HG03457 (cell line): Measurements from ENCODE around the gene DLX5.

ENCODE experiments used
- ATAC-seq: cut with Tn5 transposase; IDR thresholded peaks from one replicate; pipeline ENCODE4 v1.9.1; 2021; ENCODE audit warnings: moderate number of reproducible peaks; ENCODE audit not compliant: unreplicated experiment

Gene DLX5

DNA sequence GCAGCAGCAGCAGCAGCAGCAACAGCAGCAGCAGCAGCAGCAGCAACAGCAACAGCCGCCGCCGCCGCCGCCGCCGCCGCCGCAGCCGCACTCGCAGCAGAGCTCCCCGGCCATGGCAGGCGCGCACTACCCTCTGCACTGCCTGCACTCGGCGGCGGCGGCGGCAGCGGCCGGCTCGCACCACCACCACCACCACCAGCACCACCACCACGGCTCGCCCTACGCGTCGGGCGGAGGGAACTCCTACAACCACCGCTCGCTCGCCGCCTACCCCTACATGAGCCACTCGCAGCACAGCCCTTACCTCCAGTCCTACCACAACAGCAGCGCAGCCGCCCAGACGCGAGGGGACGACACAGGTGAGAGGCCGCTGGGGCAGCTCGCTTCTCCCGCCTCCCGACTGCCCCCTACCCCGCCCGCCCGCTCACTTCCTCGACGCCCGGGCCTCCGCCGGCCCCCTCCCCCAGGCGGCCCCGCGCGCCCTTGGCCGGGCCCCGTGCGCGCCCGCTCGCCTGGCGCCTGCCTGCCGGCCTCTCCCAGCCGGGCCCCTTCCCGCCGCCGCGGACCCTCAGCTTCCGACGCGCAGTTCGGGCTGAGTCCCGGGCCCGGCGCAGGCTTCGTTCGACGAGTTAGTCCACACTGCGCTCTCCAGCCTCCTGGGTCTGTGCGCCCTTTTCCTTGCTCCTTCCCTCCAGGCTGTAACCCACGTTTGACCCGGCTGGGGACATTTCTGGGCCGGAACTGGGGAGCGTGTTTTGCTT, 18.4 kb downstream of the DLX5 start:
- no peak for ATAC-seq

- ATAC-seq: no peak
Observed at GRCh38 chr7:97005183-97006054, 19.2 kb downstream of the DLX5 start, which contains the start of gene DLX6. Gene DLX6, plus strand, starts transcription at chr7:97005553. Its CDS starts 425 bp downstream, at chr7:97005978.

DNA sequence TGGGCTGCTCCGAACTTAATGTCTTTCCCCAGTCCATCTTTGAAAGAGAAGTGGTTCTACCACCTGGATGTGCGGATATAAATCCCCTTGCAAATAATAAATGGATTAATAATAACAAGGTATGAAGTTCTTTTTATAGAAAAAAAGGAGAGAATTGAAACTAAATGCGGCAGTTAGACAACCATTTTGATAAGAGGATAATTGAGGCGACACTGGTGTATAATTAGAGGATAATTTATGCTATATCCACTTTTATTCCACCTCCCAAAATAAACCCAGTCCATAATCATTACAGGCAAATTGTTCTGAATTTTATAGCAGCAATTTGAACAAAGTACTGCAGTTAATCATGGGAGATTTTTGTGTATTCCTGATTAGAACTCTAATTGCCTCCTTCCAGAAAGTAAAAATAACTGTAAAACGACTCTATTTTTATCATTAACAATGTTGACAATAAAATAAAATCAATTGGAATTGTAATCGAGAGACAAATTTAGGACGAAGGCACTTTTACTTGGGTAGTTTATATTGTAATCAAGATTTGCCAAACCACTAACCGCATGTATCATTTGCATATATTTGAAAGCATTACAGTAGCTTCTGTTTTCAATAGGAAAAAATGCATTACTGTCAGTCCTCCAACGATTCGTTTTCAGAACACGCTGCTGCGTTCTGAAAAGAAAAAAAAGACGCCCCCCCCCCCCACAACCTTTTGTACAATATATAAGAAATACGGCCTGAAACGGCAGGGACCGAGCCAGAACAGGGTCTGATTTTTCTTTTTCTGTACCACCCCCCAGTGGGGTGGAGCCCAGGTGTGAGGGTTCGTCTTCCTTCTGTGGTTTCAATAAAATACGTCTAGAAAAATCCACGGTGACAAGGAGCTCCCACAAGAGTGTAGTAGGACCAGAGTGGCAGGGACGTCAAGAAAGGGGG, 20.1 kb downstream of the DLX5 start:
- no peak for ATAC-seq

DNA sequence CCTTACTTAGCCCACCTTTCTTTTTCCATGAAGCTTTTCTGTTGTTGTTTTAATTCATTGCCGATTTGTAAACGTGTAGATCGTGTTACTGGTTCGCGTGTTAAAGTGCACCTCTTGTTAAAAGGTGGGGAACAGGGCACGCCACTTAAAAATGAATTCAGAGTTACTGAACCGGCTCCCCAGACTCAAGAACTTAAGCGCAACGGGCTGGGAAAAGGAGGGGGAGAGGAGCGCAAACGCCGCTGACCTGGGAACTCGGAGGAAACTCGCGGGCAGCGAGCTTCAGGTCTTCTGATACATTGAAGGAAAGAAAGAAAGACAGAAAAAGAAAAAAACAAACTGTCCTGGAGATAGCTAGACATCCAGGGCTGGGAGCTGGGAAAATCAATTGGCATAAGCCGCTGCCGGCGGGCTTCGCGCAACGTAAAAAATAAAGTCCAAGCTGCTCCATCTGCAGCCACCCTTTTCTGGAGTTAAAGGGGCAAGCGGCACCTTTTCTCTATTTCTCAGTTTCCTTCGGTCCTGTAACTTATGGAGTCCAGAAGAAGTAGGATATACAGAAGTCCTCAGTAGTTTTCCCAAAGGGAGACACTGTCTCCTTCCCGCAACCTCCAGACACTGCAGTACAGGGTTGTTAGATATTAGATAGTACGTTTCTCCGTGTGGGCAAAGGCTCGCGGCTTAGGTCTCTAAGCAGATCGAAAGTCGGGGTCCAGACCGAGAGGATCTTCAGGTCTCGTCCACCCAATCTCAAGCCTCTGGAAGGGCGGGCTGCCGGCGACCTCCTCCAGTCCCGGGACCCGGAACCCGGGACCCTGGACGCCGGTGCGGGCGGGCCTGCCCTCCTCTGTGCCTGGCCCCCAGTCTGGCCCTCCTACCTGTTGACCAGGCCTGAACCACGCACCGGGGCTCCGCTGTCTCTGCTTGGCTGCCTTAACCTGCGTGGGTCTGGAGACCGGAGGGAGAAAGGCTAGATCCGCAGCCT, 21.1 kb downstream of the DLX5 start:
- no peak for ATAC-seq

GRCh38 chr7:97002555-97003261, 21.9 kb downstream of the DLX5 start:
- no peak for ATAC-seq

DNA sequence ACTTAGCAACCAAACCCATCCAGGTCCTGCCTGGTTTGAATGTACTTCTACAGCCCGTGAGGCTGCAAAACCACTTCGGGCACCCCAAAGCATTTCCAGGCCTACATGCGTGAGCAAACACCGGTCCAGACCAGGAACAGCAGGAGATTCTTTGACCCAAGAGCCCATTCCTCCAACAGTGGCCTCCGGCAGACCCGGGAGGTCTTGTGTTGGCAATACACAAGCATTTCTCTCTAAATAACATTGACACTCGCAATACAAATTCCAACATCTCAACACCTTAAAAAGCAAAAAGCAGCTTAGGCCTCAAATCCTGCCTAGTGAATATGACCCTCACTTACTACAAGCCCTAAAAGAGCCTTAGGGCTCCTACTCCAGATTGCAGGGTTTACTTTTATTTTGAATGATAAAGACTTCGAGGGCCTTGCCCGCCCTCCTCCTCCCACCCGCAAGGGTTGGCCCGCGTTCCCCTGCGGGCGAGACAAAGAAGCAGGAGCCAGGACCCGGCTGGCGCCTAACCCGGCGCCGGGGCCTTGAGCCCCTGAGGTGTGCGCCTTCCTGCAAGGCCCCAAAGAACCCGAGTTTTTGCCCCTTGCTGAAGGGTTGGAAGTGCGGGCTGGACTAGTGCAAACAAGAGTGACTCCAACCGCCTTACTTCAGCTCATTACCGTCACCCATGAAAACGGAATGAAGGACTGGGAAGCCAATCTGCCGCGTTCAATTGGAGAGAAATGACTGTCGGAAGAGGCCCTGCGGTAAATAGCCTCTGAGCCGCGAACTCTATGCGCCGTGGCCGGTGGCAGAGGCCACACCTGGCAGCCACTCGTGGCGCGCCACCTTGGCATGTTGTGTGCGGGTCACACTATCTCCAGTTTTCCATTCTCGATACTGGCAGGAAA, 22.7 kb downstream of the DLX5 start:
- no peak for ATAC-seq

GRCh38 chr7:97001221-97001620, 23.4 kb downstream of the DLX5 start:
- no peak for ATAC-seq

- no peak for ATAC-seq
Observed at GRCh38 chr7:96998744-96999143, 25.9 kb downstream of the DLX5 start.

DNA sequence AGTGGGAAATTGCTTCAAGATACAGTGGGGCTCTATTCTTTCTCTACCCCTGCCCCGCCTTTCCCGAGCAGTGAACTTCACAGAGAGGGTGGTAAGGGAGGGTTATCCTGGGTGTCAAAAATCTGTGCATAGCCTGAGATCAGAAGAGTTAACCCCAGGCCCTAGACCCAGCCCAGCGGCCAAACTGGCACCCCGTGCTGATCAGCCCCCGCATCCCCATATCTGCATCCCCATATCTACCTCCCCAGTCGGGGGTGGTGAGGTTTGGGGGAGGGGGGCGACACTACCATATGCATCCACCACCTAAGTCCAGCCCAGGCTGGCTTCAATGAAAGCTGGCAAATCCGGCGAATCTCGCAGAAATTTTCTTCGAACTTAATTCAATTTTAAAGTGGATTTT, 26.3 kb downstream of the DLX5 start:
- no peak for ATAC-seq

DNA sequence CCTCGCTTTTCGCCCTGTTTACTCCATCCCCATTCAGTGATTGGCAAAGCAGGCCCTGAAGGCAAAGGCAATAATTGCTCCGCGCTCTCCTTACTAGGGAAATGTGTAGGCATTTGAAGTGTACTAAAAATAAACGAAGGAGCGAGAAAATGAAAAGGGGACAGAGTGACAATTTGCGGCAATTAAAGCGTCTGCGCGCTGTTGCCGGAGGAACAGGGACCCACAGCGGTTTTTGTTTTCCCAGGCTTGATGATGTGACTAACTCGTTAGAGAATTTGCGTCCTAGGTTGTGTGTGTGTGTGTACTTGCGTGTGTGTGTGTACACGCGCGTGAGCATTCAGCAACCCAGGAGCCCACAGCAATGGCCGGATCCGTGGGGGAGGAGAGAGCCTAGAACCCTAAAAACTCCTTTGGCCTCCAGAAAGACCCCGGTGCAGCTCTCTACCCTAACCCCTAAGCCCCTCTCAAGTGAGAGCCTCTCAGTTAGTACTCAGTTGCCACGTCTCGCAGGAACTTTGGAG, 27.1 kb downstream of the DLX5 start:
- no peak for ATAC-seq

DNA sequence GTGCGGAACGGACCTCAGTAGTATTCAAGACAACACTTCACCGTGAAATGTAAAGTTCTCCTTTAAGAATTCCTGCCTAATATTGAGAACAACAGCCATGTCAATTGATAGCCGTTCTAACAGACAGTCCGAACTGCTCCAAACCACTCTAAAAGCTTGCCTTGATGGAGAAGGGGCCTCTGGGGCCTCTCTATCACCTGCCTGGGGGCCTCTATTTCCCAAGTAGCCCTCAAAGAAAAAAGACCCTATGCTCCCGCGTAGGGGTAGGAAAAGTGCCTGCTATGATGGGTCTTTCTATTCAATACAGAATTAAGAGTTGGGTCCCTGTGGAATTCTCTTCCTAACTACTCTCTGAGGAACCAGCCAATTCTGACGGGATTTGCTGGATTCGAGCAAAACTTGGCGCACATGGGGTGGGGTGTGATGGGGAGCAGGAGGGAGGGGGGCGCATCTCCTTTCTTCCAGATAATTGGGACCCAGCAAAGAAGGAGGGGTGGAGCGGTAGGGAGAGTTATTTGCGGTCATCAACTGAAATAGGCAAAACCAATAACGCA, 27.6 kb downstream of the DLX5 start:
- no peak for ATAC-seq

DNA sequence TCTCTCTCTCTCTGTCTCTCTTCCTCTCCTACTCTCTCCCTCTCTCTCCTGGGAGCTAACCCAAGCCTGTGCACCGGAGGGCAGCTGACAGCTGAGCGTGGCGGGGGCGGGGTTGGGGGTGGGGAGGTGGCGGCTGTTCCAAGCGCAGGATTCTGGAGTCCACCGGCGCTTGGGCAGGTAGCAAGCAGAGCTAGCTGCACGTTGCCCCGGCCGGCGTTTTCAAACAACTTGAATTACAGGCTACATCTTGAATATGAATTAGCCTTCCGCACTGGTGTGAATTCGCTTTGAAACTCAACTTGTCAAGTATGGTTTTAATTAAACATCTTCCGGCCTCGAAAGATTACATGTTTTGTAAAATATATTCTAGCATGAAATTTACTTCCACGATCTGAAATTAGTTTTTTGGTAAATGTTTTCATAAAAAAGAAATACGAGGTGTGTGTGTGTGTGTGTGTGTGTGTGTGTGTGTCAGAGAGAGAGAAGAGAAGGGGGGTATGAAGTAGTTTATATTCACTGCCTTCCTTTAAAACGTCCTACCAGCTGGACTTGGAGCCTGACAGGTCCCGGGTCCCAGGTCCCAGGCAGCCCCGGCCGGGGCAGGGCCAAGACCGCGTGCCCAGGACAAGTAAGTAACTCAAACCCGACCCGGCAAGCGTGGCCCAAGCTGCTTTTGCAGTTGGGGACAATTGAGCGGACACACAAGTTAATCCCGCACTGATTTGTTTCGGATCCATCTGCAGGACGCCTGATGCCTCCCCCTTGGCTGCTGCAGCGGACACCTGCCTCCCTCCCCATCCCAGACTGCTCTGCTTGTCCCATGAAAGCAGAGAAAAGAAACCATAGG, 28.3 kb downstream of the DLX5 start:
- ATAC-seq: no peak

DNA sequence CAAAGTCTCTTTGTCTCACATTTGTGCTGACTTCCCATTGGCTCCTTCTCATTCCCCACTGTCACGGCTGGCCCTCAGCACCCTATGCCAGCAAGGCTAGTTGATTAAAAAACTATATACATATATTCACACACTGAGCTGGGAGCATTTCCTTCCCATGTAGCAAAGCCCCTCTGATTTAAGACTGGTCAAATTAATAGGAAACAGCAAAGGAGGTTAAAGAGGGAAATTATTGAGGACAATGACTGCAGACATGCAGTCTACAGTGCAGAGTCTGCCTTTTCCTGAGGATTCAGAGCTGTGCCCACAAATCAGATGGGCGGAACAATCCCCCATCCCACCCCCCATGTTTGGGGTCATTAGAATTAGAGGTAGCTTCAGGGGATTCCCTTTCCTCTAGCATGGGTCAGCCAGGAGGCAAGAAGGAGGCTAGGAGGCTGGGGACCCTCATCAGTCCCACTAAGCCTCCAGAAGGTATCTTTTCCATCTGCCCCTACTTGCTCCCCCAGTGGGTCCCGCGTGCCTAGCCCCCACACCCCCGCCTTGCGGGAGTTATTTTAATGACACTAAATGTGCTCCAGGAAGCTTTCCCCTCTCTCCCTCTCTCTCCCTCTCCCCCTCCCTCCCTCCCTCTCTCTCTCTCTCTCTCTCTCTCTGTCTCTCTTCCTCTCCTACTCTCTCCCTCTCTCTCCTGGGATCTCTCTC, 29.1 kb downstream of the DLX5 start:
- ATAC-seq: no peak

GRCh38 chr7:96993980-96994379, 30.7 kb downstream of the DLX5 start:
- no peak for ATAC-seq

DNA sequence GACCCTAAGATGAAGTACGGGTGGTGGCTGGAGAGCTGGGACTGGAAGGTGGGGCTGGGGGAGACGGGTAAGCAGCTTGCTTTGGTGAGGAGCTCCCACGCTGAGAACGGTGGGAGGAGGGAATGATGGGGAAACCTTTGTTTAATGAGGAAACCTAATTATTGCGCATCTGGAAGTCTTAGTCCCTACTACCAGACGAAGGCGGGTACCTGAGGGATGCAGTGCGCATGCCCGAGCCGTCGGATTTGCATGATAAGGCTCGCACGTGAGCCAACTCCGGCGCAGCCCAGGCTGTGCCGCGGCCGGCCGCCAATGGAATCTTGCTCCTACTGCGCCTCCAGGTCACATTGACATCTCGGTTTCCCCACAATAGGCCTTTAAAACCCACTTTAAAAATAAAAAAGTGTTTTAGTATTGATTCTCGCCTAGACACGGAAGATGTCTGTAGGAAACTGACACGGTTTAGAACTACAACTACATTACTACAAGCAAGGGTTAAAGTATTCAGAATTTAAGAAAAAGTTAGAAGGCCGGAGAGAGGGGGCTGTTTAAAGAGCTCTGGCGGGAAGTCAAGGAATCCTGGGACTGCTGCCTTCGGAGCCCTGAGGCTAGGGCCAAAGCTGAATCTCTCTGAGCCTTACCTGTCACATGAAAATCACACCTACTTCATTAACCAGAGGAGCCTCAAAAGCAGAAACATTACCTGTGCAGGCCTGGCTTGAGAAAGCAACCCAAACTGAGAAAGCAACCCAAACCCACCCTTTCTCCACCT, 31.4 kb downstream of the DLX5 start:
- ATAC-seq: no peak
